Right renal cortex interstitium (tissue), 3 donors: ENCODE results near the gene NLGN2. TPM values are rescaled to one million over a fixed set of nuclear protein-coding genes. Genes with fewer than 3 reads are reported as not detected.

Experiments
- DNase-seq, 3 donors: peaks; one replicate each; pipeline ENCODE4 v3.0.0-alpha.2; 2013; ENCODE audit warnings: low read depth in 3 of 3, low spot score in 2 of 3
- polyA plus RNA-seq, 3 donors: library from polyadenylated mRNA; unstranded; fragments of 120-200 nt; gene quantifications; one replicate each; pipeline ENCODE4 v1.2.1, GENCODE V29; 2013; ENCODE audit not compliant: insufficient read length in 3 of 3

The NLGN2 gene
- polyA plus RNA-seq, 3 donors, result 16.8 to 18.6 (median 18.2) TPM

DNA sequence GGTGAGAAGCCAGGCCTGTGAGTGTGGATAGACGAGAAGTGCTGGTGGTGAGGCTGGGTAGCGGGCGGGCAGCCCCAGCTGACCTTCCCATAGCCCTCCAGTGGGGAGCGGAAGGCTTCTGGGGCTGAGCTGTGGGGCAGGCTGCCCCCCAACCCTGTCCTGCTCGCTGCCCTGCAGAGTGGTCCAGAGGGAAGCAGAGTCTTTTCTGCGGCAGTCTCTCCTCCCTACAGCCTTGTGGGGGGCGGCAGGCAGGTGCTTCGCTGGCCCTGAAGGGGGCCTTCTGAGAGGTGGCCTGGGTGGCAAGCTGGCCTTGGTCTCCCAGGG is 3.7 kb downstream of the NLGN2 start:
- DNase-seq, result no peak

DNA sequence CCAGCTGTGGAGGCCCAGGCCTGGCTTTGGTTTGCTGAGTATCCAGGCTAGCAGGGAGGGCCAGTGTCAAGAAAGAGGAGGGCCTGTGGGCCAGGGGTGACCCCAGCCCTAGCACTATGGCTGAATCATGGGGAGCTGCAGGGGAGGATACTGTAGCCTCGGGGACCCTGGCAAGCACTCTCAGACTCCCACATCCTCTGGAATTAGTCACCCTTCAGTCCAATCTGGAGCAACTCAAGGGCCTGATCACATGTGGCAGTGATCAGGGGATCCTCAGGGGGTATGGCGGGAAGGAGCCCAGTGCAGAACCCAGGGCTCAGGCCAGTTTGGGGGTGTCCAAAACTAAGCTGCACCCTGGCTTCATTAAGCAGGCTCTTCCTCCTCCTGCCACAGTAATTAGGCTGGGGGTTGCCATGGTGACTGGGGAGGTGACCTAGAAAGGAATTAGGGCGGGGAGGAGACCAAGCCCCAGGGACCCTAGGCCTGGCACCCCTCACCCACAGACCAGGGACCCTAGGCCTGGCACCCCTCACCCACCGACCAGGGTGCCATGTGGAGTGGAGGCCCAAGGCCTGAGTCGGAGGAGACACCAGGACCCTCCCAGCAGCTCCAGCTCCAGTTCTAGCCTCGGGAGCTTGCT is 5.8 kb downstream of the NLGN2 start:
- no peak for DNase-seq

- DNase-seq, result no peak
These were observed 7.2 kb downstream of the NLGN2 start for GRCh38 chr17:7414837-7415236.

- DNase-seq, result no peak
These were observed 8.1 kb downstream of the NLGN2 start for GRCh38 chr17:7415784-7416183.

GRCh38 chr17:7416323-7416722 is 8.7 kb downstream of the NLGN2 start:
- DNase-seq, result no peak

DNA sequence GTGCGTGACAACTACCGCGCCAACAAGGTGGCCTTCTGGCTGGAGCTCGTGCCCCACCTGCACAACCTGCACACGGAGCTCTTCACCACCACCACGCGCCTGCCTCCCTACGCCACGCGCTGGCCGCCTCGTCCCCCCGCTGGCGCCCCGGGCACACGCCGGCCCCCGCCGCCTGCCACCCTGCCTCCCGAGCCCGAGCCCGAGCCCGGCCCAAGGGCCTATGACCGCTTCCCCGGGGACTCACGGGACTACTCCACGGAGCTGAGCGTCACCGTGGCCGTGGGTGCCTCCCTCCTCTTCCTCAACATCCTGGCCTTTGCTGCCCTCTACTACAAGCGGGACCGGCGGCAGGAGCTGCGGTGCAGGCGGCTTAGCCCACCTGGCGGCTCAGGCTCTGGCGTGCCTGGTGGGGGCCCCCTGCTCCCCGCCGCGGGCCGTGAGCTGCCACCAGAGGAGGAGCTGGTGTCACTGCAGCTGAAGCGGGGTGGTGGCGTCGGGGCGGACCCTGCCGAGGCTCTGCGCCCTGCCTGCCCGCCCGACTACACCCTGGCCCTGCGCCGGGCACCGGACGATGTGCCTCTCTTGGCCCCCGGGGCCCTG is 9.5 kb downstream of the NLGN2 start:
- DNase-seq, result no peak

GRCh38 chr17:7418472-7419152 is 11.0 kb downstream of the NLGN2 start:
- DNase-seq, result no peak

- DNase-seq, result no peak
These were observed 12.4 kb downstream of the NLGN2 start, which contains the start of gene SPEM1 for GRCh38 chr17:7419819-7420610. TSS of gene SPEM1 (plus strand) at chr17:7420324. CDS start at chr17:7420385, 61 bp downstream.

GRCh38 chr17:7421186-7421585 is 13.5 kb downstream of the NLGN2 start:
- no peak for DNase-seq

DNA sequence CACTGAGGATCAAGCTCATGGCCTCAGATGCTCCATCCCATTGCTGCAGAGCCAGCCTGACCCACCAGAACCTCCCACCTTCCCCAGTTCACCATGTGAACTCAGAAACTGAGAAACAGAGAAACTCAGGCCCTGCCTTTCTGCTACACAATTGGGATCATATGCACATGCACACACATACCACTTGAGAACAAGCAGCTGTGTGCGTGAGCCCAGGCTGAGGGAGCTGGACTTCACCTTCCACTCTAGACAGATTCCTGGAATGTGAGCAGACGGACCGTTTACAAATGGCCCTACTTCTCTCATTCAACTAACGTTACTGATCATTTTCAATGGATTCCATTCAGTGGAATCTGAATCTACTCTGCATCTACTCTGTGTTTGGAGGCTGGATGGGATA is 16.0 kb downstream of the NLGN2 start:
- DNase-seq, result no peak

GRCh38 chr17:7425316-7425715 is 17.7 kb downstream of the NLGN2 start, which contains the start of gene SPEM2:
TSS of gene SPEM2 (plus strand) at chr17:7425616. CDS start at chr17:7425689, 73 bp downstream.
- no peak for DNase-seq

GRCh38 chr17:7425756-7426155 is 18.1 kb downstream of the NLGN2 start:
- no peak for DNase-seq

DNA sequence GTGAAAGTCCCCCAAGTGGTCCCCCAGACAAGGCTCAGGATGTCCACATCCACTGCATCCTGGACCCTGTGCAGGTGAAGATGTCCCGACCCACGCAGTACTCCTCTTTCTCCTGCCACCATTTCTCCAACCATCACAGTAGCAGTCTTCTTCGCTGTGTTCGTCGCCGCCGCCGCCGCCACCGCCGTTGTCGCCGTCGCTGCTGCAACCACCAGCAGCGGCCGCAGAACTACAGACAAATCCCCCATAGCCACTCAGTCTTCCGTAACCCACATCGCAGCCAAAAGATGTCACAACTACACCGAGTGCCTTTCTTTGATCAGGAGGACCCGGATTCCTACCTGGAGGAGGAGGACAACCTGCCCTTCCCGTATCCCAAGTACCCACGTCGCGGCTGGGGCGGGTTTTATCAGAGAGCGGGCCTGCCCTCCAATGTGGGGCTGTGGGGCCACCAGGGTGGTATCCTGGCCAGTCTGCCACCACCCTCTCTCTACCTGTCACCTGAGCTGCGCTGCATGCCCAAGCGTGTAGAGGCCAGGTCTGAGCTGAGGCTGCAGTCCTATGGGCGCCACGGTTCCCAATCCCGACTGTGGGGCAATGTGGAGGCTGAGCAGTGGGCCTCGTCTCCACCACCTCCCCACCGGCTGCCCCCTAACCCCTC is 18.7 kb downstream of the NLGN2 start:
- DNase-seq, result no peak

DNA sequence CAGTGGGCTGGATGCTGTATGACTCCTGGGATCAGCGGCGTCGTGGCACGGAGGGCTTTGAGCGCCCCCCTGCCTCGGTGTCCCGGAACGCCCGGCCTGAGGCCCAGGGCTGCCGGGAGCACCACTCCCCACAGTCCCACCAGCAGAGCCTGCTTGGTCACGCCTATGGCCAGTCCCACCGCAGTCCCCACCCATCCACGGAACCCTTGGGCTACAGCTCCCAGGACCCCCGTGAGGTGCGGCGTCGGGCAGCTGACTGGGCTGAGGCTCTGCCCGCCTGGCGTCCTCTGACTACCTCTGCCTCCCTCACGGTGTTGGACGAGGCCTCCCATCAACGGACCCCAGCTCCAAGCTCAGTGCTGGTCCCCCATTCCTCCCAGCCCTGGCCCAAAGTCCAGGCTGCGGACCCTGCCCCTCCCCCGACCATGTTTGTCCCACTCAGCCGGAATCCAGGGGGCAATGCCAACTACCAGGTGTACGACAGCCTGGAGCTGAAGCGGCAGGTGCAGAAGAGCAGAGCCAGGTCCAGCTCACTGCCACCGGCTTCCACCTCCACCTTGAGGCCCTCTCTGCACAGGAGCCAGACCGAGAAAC is 19.3 kb downstream of the NLGN2 start:
- DNase-seq, result no peak

DNA sequence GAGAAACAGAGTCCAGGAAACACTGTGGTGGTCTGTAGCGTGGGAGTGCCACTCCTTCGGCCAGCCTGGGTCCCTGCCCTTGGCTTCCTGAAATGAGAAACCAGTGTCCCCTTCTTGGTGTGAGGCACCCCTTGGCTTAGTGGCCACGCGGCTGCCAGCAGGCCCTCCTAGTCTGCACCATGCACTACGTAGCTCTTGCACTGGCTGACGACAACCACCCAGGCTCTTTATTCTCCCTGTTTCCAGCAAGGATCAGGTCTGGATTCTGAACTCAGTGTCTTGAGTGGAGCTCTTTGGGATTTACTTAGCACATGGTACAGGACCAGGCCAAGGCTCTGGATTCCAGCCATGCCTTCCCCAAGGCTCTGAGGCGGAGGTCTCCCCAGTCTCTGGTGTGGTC is 19.9 kb downstream of the NLGN2 start:
- no peak for DNase-seq

GRCh38 chr17:7428557-7428956 is 20.9 kb downstream of the NLGN2 start, which contains the start of gene SPEM3:
TSS of gene SPEM3 (plus strand) at chr17:7428857. CDS start at chr17:7428903, 46 bp downstream.
- DNase-seq, result no peak

DNA sequence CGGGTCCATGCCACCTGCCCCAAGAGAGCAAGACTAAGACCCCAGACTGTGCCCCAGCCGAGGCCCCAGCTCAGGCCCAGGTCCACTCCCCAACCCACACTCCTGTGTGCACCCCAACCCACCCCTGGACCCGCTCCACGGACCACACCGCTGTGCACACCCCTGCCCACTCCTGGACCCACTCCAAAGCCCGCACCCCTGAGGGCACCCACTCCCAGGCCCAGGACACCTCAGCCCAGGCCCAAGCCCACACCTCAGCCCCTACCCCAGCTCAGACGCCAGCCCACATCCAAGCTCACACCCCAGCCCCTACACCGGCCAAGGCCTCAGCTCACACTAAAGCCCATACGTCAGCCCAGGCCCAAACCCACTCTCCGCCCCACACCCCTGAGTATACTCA is 22.1 kb downstream of the NLGN2 start:
- DNase-seq, result no peak

DNA sequence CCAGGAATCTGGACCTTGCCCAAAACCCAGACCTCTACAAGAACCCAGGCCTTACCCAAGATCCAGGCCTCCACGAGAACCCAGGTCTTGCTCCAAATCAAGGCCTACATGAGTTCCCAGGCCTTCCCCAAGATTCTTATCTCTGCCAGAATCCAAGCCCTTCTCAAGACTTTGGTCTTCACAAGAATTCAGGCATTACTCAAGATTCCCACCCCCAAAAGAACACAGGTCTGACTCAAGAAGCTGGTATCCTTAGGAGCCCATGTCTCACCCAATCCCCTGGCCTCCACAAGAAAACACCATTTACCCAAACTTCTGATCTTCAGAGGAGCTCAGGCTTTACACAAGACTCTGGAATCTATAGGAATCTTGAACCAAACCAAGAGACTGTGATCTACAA is 23.6 kb downstream of the NLGN2 start:
- DNase-seq, result no peak

GRCh38 chr17:7432296-7432695 is 24.7 kb downstream of the NLGN2 start:
- no peak for DNase-seq
